GM12878 (cell line): ENCODE results near the gene PLEKHH1. TPM values are rescaled to one million over a fixed set of nuclear protein-coding genes. Genes with fewer than 3 reads are reported as not detected.

Experiments
- ATAC-seq: fragments of 200-7000 bp; cut with Tn5 transposase; 3 replicates; pipeline ENCODE4 v1.9.1; 2020; ENCODE audit warnings: mild to moderate bottlenecking, moderate library complexity
- BruUV-seq: library from RNA; stranded (reverse); fragments of 400-500 nt; replicated peaks from 2 replicates; lab custom pipeline; 2021; lab: Mats Ljungman, UMichigan
- CTCF ChIA-PET: fragments of 300-600 bp; sonication (Branson Sonifier 250); formaldehyde crosslinking; extraction: SDS; loops from one replicate; lab custom pipeline; 2021; ENCODE audit warnings: inconsistent platforms; lab: Yijun Ruan, JAX
- POLR2A ChIA-PET: fragments of 350-600 bp; formaldehyde crosslinking; extraction: SDS; loops from one replicate; lab custom pipeline; 2021; ENCODE audit warnings: inconsistent platforms; lab: Charles Lee
- RAD21 ChIA-PET: fragments of 300-600 bp; sonication (Branson Sonifier 250); formaldehyde crosslinking; loops from one replicate; lab custom pipeline; 2023; ENCODE audit warnings: antibody characterized with exemption; ENCODE audit not compliant: unreplicated experiment; lab: Charles Lee
- SMC1A ChIA-PET: fragments of 300-600 bp; sonication (Branson Sonifier 250); formaldehyde crosslinking; loops from one replicate; lab custom pipeline; 2023; ENCODE audit not compliant: unreplicated experiment, uncharacterized antibody; lab: Charles Lee
- DNase-seq: peaks from one replicate; pipeline ENCODE4 v3.0.0-alpha.2; 2011; ENCODE audit warnings: low read depth, low spot score
- FAIRE-seq: peaks from 3 replicates; lab custom pipeline; 2011; peaks lifted over from hg19 to GRCh38; lab: Jason Lieb, UNC
- H2AFZ ChIP-seq: 2 replicates; pipeline ENCODE4 v1.6.0; 2011; ENCODE audit warnings: low read depth, low read length, control low read depth; ENCODE audit not compliant: control insufficient read depth
- H3K27ac ChIP-seq: 2 replicates; pipeline ENCODE4 v1.5.1; 2011; ENCODE audit warnings: control low read depth; ENCODE audit not compliant: control insufficient read depth, insufficient read depth
- H3K27me3 ChIP-seq, 2 experiments: replicated peaks in 1 of 2; 2 replicates each; pipeline versions ENCODE4 v1.6.0 to v1.6.1; 2011; ENCODE audit warnings: low read length in 1 of 2; ENCODE audit not compliant: control insufficient read depth in 2 of 2, insufficient read depth in 2 of 2
- H3K36me3 ChIP-seq, 2 experiments: 2 replicates each; pipeline ENCODE4 v1.5.1; 2011; ENCODE audit warnings: low read length in 1 of 2; ENCODE audit not compliant: control insufficient read depth in 2 of 2, insufficient read depth in 2 of 2
- H3K4me1 ChIP-seq: 2 replicates; pipeline ENCODE4 v1.6.1; 2011; ENCODE audit warnings: mild to moderate bottlenecking, low read length, moderate library complexity, mixed read lengths; ENCODE audit not compliant: control insufficient read depth, insufficient read depth
- H3K4me2 ChIP-seq: 2 replicates; pipeline ENCODE4 v1.6.0; 2011; ENCODE audit warnings: control low read depth; ENCODE audit not compliant: control insufficient read depth, insufficient read depth
- H3K4me3 ChIP-seq: fragments of 200-600 bp; sonication (generic); 2 replicates; pipeline ENCODE4 v1.5.1; 2016
- H3K79me2 ChIP-seq: 2 replicates; pipeline ENCODE4 v1.6.0; 2011; ENCODE audit warnings: low read length; ENCODE audit not compliant: control insufficient read depth, insufficient read depth
- H3K9ac ChIP-seq: 2 replicates; pipeline ENCODE4 v1.8.0; 2011; ENCODE audit warnings: low read length, control low read depth, mixed read lengths; ENCODE audit not compliant: control insufficient read depth, insufficient read depth
- H3K9me3 ChIP-seq: replicated peaks from 3 replicates; pipeline ENCODE4 v1.5.1; 2011; ENCODE audit warnings: mild to moderate bottlenecking, low read length; ENCODE audit not compliant: control insufficient read depth, insufficient read depth
- H4K20me1 ChIP-seq: 2 replicates; pipeline ENCODE4 v1.6.0; 2011; ENCODE audit not compliant: control insufficient read depth, insufficient read depth
- CBFB ChIP-seq: IDR thresholded peaks from 2 replicates; pipeline ENCODE4 v1.6.1; 2016; ENCODE audit warnings: antibody characterized with exemption, low read depth
- GABPA ChIP-seq: IDR thresholded peaks from 2 replicates; pipeline ENCODE4 v1.6.1; 2014; ENCODE audit warnings: antibody characterized with exemption, low read depth, mild to moderate bottlenecking, inconsistent platforms
- LARP7 ChIP-seq: fragments of 450-650 bp; IDR thresholded peaks from 2 replicates; pipeline ENCODE4 v1.6.1; 2017; ENCODE audit warnings: mild to moderate bottlenecking
- NFIC ChIP-seq: IDR thresholded peaks from 2 replicates; pipeline ENCODE4 v1.6.1; 2012; ENCODE audit warnings: low read depth, mild to moderate bottlenecking, inconsistent platforms, low read length, moderate library complexity
- POLR2A ChIP-seq: IDR thresholded peaks from 2 replicates; pipeline ENCODE4 v1.6.1; 2011; ENCODE audit warnings: low read depth, mild to moderate bottlenecking, low read length
- POU2F2 ChIP-seq: IDR thresholded peaks from 3 replicates; pipeline ENCODE4 v1.6.1; 2011; ENCODE audit warnings: low read depth, mild to moderate bottlenecking, low read length, borderline replicate concordance
- YY1 ChIP-seq: IDR thresholded peaks from 2 replicates; pipeline ENCODE4 v1.6.1; 2011; ENCODE audit warnings: low read depth, mild to moderate bottlenecking, low read length
- WGBS: methylation state at CpG from one replicate; pipeline ENCODE4 v1.1.6; 2016; ENCODE audit warnings: low lambda C conversion rate; ENCODE audit not compliant: insufficient replicate concordance, insufficient coverage; ENCODE audit errors: missing lambda C conversion rate; 5-methylcytosine and 5-hydroxymethylcytosine counted together
- in situ Hi-C: fragments of 300-500 bp; cut with MboI; formaldehyde crosslinking; loops from 9 replicates; pipeline ENCODE4 v1.14.3; 2018; ENCODE audit warnings: mixed read lengths
- intact Hi-C: fragments of 100-400 bp; cut with micrococcal nuclease; formaldehyde crosslinking; loops from one replicate; pipeline ENCODE4 v1.14.2; 2022; ENCODE audit not compliant: unreplicated experiment
- polyA plus RNA-seq, 11 experiments: library from polyadenylated mRNA; depleted of rRNA in 4 of 11; unstranded in 6 of 11; stranded (reverse) in 5 of 11; fragments of >200 nt; fragmentation: Nextera tagmentation in 4 of 11; fragmentation: Illumina TruSeq in 1 of 11; extraction: Ambion mirVana in 4 of 11; extraction: Trizol in 1 of 11; gene quantifications; 1 replicate in 1 of 11; 2 replicates in 10 of 11; pipeline versions ENCODE4 v1.2.1 to v1.2.3, GENCODE V29; 2011 to 2016; ENCODE audit warnings: inconsistent platforms in 2 of 11, missing spikeins in 2 of 11, low read depth in 1 of 11
- total RNA-seq, 4 experiments: library from RNA; depleted of rRNA in 3 of 4; stranded (reverse); fragments of >200 nt in 3 of 4; fragmentation: Illumina TruSeq in 1 of 4; extraction: Trizol in 1 of 4; gene quantifications; 2 replicates each; pipeline versions ENCODE4 v1.2.1 to v1.2.3, GENCODE V29; 2013 to 2021
- TF ChIP-seq, protein P1 (sequence below): fragments of 450-650 bp; IDR thresholded peaks from 2 replicates; pipeline ENCODE4 v1.6.1; 2017; ENCODE audit warnings: antibody characterized with exemption, mild to moderate bottlenecking, moderate library complexity

Gene PLEKHH1
- total and polyA plus RNA-seq, 10 of the 15 experiments (the other 5 are each of a cell fraction or from before 2014, with no cell fraction given), result 0.11 to 0.95 (median 0.41) TPM

DNA sequence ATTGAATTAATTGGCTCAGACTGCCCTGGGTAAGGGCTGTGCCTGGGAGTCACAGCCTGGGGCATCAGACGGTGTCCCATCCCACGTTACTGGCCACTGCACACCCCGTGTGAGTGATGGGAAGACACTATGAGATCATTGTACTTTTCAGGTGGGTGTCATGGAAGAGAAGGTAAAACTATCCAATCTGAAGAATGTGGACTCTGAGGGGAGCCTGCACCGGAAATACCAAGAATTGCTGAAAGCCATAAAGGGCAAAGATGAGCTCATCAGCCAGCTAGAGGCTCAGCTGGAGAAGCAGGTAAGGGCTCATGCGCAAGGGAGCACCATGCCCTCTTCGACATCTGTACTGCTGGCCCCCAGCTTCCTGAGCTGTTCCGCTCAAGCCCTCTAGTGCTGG, 24.0 kb downstream of the PLEKHH1 start (continued):
- TF ChIP-seq, protein P1, sequence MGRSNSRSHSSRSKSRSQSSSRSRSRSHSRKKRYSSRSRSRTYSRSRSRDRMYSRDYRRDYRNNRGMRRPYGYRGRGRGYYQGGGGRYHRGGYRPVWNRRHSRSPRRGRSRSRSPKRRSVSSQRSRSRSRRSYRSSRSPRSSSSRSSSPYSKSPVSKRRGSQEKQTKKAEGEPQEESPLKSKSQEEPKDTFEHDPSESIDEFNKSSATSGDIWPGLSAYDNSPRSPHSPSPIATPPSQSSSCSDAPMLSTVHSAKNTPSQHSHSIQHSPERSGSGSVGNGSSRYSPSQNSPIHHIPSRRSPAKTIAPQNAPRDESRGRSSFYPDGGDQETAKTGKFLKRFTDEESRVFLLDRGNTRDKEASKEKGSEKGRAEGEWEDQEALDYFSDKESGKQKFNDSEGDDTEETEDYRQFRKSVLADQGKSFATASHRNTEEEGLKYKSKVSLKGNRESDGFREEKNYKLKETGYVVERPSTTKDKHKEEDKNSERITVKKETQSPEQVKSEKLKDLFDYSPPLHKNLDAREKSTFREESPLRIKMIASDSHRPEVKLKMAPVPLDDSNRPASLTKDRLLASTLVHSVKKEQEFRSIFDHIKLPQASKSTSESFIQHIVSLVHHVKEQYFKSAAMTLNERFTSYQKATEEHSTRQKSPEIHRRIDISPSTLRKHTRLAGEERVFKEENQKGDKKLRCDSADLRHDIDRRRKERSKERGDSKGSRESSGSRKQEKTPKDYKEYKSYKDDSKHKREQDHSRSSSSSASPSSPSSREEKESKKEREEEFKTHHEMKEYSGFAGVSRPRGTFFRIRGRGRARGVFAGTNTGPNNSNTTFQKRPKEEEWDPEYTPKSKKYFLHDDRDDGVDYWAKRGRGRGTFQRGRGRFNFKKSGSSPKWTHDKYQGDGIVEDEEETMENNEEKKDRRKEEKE, result no peak
- TF ChIP-seq YY1 (no peak), GABPA (no peak), CBFB (no peak), NFIC (no peak)

DNA sequence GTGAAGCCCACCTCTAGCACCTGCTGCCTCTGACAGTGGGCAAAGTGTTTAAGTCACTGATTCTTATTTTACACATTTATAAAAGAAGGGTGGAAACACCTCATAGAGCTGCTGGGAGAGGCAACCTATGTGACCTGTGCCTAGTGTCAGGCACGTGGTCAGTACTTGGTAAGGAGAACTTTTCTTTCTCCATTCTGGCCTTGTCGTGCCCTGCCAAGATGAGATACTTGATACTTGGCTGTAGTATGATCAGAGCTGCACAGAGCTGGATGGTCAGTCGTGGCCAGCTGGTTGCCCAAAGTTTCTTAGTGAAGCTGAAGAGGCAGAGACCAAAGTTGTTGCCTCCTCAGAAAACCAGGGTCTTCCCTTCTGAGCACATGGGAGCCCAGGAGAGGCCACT, 24.6 kb downstream of the PLEKHH1 start:
- RAD21 ChIA-PET, result interaction anchor here (0.8 to 1.1 kb wide), 2 partner anchors 14 to 130 kb away, joined by 3 read pairs; no protein-coding TSS in a partner anchor
- FAIRE-seq (no peak), DNase-seq (no peak), ATAC-seq (no peak)
- H3K9ac ChIP-seq, result no peak overlapping the region
- 8% methylated on average over 3 of the region's 3 CpGs for WGBS
- no peak overlapping the region for H2AFZ ChIP-seq
- TF ChIP-seq LARP7 (no peak), POU2F2 (no peak), POLR2A (no peak)
- CTCF ChIA-PET, result interaction anchor here (0.9 to 3.8 kb wide), 8 partner anchors 9 to 147 kb away, joined by 3 to 22 read pairs (median 6); no protein-coding TSS in a partner anchor
- no peaks in the 10 kb centered on the region for H3K36me3 ChIP-seq
- SMC1A ChIA-PET, result interaction anchor here (0.7 to 2.8 kb wide), 4 partner anchors 16 to 130 kb away, joined by 3 to 15 read pairs (median 4); no protein-coding TSS in a partner anchor
- H4K20me1 ChIP-seq, result no peaks in the 10 kb centered on the region
- H3K9me3 ChIP-seq, result no peaks in the 10 kb centered on the region
- H3K27me3 ChIP-seq, result no peaks in the 10 kb centered on the region; a peak in 1 of 4 replicates
- POLR2A ChIA-PET, result no interaction called here
- no peaks in the 10 kb centered on the region for H3K79me2 ChIP-seq
- H3K4me3 ChIP-seq, result no peak overlapping the region
- H3K4me1 ChIP-seq, result no peaks in the 10 kb centered on the region
- H3K27ac ChIP-seq, result no peak overlapping the region
- in situ Hi-C loops (no loop called here), intact Hi-C loops (no loop called here)
- no peak overlapping the region for H3K4me2 ChIP-seq
- no TSS peak for BruUV-seq
